K562 (cell line): ENCODE measurements around the gene PDCD11. TPM values are rescaled to one million over a fixed set of nuclear protein-coding genes. Genes with fewer than 3 reads are reported as not detected.
"Not testable (repeated sequence)": the region's sequence is repeated elsewhere in the genome, so short reads cannot be mapped to it uniquely, and the experiment has no call there.

Experiments
- ATAC-seq: fragments of 200-7000 bp; cut with Tn5 transposase; 3 replicates; pipeline ENCODE4 v1.9.1; 2020; ENCODE audit warnings: moderate library complexity
- BruUV-seq: library from RNA; stranded (reverse); fragments of 400-500 nt; replicated peaks from 2 replicates; lab custom pipeline; 2021; lab: Mats Ljungman, UMichigan
- CTCF ChIA-PET: fragments of 300-600 bp; formaldehyde crosslinking; extraction: SDS; loops from one replicate; lab custom pipeline; 2021; ENCODE audit warnings: low intra/inter-chr PET ratio; lab: Yijun Ruan, JAX
- POLR2A ChIA-PET: fragments of 300-600, 350-650 bp; sonication (Branson Sonifier 250); formaldehyde crosslinking; extraction: SDS; loops from one replicate; lab custom pipeline; 2021; ENCODE audit warnings: antibody characterized with exemption, inconsistent platforms; lab: Yijun Ruan, JAX
- DNase-seq, 4 experiments: peaks; one replicate each; pipeline versions ENCODE4 v3.0.0 to v3.0.0-alpha.2; 2011 to 2018; ENCODE audit warnings: low spot score in 3 of 4, mixed read lengths in 3 of 4; ENCODE audit errors: extremely low read depth in 1 of 4
- FAIRE-seq: peaks from 2 replicates; lab custom pipeline; 2011; peaks lifted over from hg19 to GRCh38; lab: Jason Lieb, UNC
- H2AFZ ChIP-seq: 2 replicates; pipeline ENCODE4 v1.6.0; 2011; ENCODE audit warnings: low read depth, low read length, control low read depth, inconsistent platforms
- H3K27ac ChIP-seq: fragments of 200-600 bp; 3 replicates; pipeline ENCODE4 v1.8.0; 2011; ENCODE audit warnings: low read depth, mild to moderate bottlenecking, control low read depth, inconsistent platforms, low read length, moderate library complexity, mixed read lengths; ENCODE audit errors: extremely low read depth
- H3K27me3 ChIP-seq, 2 experiments: fragments of 300-600 bp in 1 of 2; 2 replicates in 1 of 2; 3 replicates in 1 of 2; pipeline versions ENCODE4 v1.6.0 to v1.8.0; 2011; ENCODE audit warnings: inconsistent platforms in 2 of 2, low read length in 2 of 2, mild to moderate bottlenecking in 1 of 2, mixed read lengths in 1 of 2, moderate library complexity in 1 of 2; ENCODE audit not compliant: control insufficient read depth in 2 of 2, insufficient read depth in 2 of 2
- H3K36me3 ChIP-seq: fragments of 300-600 bp; 3 replicates; pipeline ENCODE4 v1.8.0; 2011; ENCODE audit warnings: mild to moderate bottlenecking, low read length, inconsistent platforms; ENCODE audit not compliant: control insufficient read depth, insufficient read depth
- H3K4me1 ChIP-seq, 2 experiments: fragments of 200-600 bp in 1 of 2; replicated peaks in 1 of 2; 2 replicates in 1 of 2; 3 replicates in 1 of 2; pipeline versions ENCODE4 v1.5.1 to v1.8.0; 2011; ENCODE audit warnings: inconsistent platforms in 2 of 2, low read length in 2 of 2, mild to moderate bottlenecking in 1 of 2, mixed read lengths in 1 of 2, moderate library complexity in 1 of 2; ENCODE audit not compliant: control insufficient read depth in 2 of 2, insufficient read depth in 2 of 2
- H3K4me2 ChIP-seq: 2 replicates; pipeline ENCODE4 v1.6.1; 2011; ENCODE audit warnings: low read length, control low read depth, inconsistent platforms, mixed read lengths; ENCODE audit not compliant: insufficient read depth
- H3K4me3 ChIP-seq: fragments of 200-600 bp; sonication (generic), shearing (Covaris generic); 2 replicates; pipeline ENCODE4 v1.5.1; 2016; ENCODE audit warnings: control low read depth, inconsistent platforms
- H3K79me2 ChIP-seq: fragments of 200-600 bp; 3 replicates; pipeline ENCODE4 v1.8.0; 2011; ENCODE audit warnings: low read length, inconsistent platforms; ENCODE audit not compliant: control insufficient read depth, insufficient read depth
- H3K9ac ChIP-seq, 2 experiments: 2 replicates each; pipeline versions ENCODE4 v1.6.0 to v1.6.1; 2011; ENCODE audit warnings: low read depth in 2 of 2, low read length in 2 of 2, control low read depth in 1 of 2, inconsistent platforms in 1 of 2, mild to moderate bottlenecking in 1 of 2, mixed read lengths in 1 of 2; ENCODE audit not compliant: insufficient read depth in 1 of 2
- H3K9me1 ChIP-seq: one replicate; pipeline ENCODE4 v1.6.0; 2011; ENCODE audit warnings: inconsistent platforms, mild to moderate bottlenecking, low read length, moderate library complexity; ENCODE audit not compliant: control insufficient read depth, insufficient read depth
- H3K9me3 ChIP-seq: replicated peaks from 2 replicates; pipeline ENCODE4 v1.5.1; 2011; ENCODE audit warnings: low read depth, low read length, inconsistent platforms; ENCODE audit not compliant: control insufficient read depth, insufficient read depth
- H4K20me1 ChIP-seq: replicated peaks from 2 replicates; pipeline ENCODE4 v1.6.1; 2011; ENCODE audit warnings: low read length, inconsistent platforms, mixed read lengths; ENCODE audit not compliant: control insufficient read depth, insufficient read depth
- FUS ChIP-seq: fragments of 200-400 bp; formaldehyde crosslinking; optimal IDR thresholded peaks from 2 replicates; pipeline ENCODE3; 2017; ENCODE audit warnings: low read depth, low read length
- PRMT5 ChIP-seq: sonication (generic); formaldehyde crosslinking; IDR thresholded peaks from 2 replicates; pipeline ENCODE4 v1.5.0; 2020; ENCODE audit warnings: missing genetic modification reagents
- WGBS: fragments of 100-300 bp; shearing (Covaris generic); methylation state at CpG from one replicate; pipeline ENCODE4 v1.1.6; 2016; ENCODE audit warnings: low coverage, mixed read lengths; ENCODE audit not compliant: insufficient coverage; ENCODE audit errors: missing lambda C conversion rate; 5-methylcytosine and 5-hydroxymethylcytosine counted together
- in situ Hi-C: fragments of 300-500 bp; cut with MboI; formaldehyde crosslinking; loops from 4 replicates; pipeline ENCODE4 v1.15.0; 2018; ENCODE audit warnings: inconsistent platforms, mixed read lengths
- intact Hi-C: fragments of 100-400 bp; cut with micrococcal nuclease; formaldehyde crosslinking; loops from 2 replicates; pipeline ENCODE4 v1.14.2; 2022
- polyA plus RNA-seq, 8 experiments: library from polyadenylated mRNA; depleted of rRNA in 4 of 8; stranded (reverse) in 5 of 8; unstranded in 3 of 8; fragments of >200 nt; fragmentation: Nextera tagmentation in 2 of 8; fragmentation: Illumina TruSeq in 1 of 8; extraction: Ambion mirVana in 2 of 8; extraction: Trizol in 1 of 8; gene quantifications; 2 replicates each; pipeline versions ENCODE4 v1.2.1 to v1.2.3, GENCODE V29; 2011 to 2014; ENCODE audit warnings: inconsistent platforms in 1 of 8, missing spikeins in 1 of 8
- total RNA-seq, 7 experiments: library from RNA; depleted of rRNA in 6 of 7; stranded (reverse); fragments of >200 nt in 6 of 7; fragmentation: Illumina TruSeq in 2 of 7; extraction: Trizol in 2 of 7; gene quantifications; 2 replicates each; pipeline versions ENCODE4 v1.2.1 to v1.2.3, GENCODE V29; 2011 to 2021; ENCODE audit warnings: low replicate concordance in 1 of 7
- TF ChIP-seq, protein P1 (sequence below): fragments of 450-650 bp; formaldehyde crosslinking; IDR thresholded peaks from 2 replicates; pipeline ENCODE4 v1.4.0; 2020; ENCODE audit warnings: mild to moderate bottlenecking, moderate library complexity
- TF ChIP-seq, protein P2 (sequence below): fragments of 200-400 bp; formaldehyde crosslinking; IDR thresholded peaks from 2 replicates; pipeline ENCODE4 v1.6.1; 2017; ENCODE audit warnings: mild to moderate bottlenecking, low read depth, low read length, moderate library complexity

The PDCD11 gene
- total and polyA plus RNA-seq, 9 of the 15 experiments (the other 6 are each of a cell fraction or from before 2014, with no cell fraction given): 14.8 to 73.8 (median 50.0) TPM

- TF ChIP-seq FUS (no peak), PRMT5 (CRISPR knock-in tag) (no peak)
- TF ChIP-seq, protein P1, sequence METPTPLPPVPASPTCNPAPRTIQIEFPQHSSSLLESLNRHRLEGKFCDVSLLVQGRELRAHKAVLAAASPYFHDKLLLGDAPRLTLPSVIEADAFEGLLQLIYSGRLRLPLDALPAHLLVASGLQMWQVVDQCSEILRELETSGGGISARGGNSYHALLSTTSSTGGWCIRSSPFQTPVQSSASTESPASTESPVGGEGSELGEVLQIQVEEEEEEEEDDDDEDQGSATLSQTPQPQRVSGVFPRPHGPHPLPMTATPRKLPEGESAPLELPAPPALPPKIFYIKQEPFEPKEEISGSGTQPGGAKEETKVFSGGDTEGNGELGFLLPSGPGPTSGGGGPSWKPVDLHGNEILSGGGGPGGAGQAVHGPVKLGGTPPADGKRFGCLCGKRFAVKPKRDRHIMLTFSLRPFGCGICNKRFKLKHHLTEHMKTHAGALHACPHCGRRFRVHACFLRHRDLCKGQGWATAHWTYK (CRISPR knock-in tag): no peak
- TF ChIP-seq, protein P2, sequence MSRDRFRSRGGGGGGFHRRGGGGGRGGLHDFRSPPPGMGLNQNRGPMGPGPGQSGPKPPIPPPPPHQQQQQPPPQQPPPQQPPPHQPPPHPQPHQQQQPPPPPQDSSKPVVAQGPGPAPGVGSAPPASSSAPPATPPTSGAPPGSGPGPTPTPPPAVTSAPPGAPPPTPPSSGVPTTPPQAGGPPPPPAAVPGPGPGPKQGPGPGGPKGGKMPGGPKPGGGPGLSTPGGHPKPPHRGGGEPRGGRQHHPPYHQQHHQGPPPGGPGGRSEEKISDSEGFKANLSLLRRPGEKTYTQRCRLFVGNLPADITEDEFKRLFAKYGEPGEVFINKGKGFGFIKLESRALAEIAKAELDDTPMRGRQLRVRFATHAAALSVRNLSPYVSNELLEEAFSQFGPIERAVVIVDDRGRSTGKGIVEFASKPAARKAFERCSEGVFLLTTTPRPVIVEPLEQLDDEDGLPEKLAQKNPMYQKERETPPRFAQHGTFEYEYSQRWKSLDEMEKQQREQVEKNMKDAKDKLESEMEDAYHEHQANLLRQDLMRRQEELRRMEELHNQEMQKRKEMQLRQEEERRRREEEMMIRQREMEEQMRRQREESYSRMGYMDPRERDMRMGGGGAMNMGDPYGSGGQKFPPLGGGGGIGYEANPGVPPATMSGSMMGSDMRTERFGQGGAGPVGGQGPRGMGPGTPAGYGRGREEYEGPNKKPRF: no peak
- TF ChIP-seq, all 486 proteins: peak for 2
These were observed 43.1 kb upstream of the PDCD11 start (continued) for GRCh38 chr10:103353281-103353680.

- FAIRE-seq, H3K4me2 ChIP-seq, H3K36me3 ChIP-seq, BruUV-seq, DNase-seq, H3K9me1 ChIP-seq, ATAC-seq, H4K20me1 ChIP-seq, H3K9ac ChIP-seq, CTCF ChIA-PET, H3K27ac ChIP-seq, in situ Hi-C loops, POLR2A ChIA-PET, H3K9me3 ChIP-seq, H3K4me3 ChIP-seq, H3K27me3 ChIP-seq, H2AFZ ChIP-seq: not testable (repeated sequence)
- 90% methylated on average over 2 of the region's 4 CpGs for WGBS
- intact Hi-C loops: loop anchor here (5.0 kb wide), 1 partner anchor 43 kb away; the partner anchor contains the start of genes ATP5MK and PDCD11
- peaks cover 18% of the 10 kb centered on the region for H3K79me2 ChIP-seq
- peaks cover 0 to 16% of the 10 kb centered on the region in 2 experiments; a peak in 3 of 5 replicates for H3K4me1 ChIP-seq
These were observed 41.9 kb upstream of the PDCD11 start for GRCh38 chr10:103354567-103354966.
